Measurements from ENCODE around the gene THEMIS.

THEMIS gene

DNA sequence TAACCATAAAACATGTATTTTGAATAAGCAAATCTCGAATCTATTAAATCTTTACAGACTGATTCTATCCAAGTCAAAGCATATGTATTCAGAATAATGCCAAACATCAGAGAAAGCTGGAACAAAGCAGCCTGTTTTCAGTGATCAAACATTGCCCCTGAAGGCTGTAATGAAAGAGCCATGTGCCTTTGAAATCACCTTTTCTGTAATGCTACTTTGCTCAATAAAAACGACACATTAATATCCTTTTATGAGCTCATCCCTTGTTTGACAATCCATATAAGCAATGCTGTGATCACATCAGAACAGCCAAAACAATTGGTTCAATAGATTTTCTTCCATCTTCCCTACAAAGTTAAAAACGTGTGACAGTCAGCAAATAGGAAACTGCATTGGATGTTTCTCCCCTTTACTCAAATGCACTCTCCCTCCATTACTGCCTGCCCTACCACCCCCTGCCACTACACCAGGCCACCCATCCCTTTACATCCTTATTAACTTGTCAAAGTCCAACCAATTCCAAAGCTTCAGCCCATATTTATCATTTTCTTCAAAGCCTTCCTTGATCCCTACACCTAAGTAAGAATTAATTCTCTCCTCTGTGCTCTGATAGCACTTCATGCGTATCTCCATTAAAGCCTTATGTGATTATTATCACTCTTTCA lies 42.0 kb downstream of the THEMIS start:
- no peak for DNase-seq

DNA sequence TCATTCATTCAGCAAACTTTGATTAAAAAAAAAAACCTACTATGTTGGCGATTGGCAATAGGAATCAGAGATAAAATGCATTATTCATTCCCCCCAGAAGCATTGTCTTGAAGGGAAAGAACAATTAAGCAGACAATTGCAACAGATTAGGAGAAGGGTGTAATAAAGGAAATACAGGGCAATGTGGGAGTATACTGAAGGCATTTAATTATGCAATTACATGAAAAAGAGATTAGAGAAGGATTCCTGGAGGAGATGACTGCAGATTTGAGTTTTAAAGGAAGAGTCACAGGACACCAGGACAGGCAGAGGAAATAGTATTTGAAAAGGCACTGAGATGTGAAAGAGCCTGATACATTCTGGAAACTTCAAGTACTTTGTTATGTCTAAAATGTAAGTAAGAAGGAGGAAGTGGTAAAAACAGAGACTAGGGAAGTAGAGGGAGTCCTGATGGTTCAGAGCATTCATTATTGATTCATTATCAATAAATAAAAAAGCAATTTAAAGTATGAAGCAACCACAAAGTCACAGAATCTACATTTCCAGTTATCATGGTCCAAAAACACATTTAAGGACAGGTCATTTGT lies 43.7 kb downstream of the THEMIS start:
- no peak for DNase-seq

GRCh38 chr6:127855542-127856159 lies 45.2 kb downstream of the THEMIS start:
- DNase-seq = peak; percentile 20

DNA sequence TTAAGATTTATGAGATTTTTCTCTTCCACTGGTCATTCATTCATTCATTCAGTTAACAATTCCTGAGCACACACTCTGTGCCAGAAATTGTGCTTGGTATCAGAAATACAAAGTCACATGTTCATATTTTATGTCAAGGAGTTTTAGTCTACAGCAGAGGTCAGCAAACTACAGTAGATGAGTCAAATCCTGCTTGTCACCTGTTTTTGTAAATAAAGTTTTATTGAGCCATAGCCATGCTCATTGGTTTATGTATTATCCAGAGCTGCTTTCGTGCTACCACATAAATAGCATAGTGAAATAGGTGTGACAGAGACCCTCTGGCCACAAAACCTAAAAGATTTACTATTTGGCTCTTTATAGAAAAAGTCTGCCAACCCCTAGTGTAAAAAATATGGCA lies 46.8 kb downstream of the THEMIS start:
- DNase-seq = no peak

GRCh38 chr6:127851197-127851596 lies 49.7 kb downstream of the THEMIS start:
- no peak for DNase-seq

- DNase-seq = no peak
Observed at GRCh38 chr6:127845242-127845641, 55.6 kb downstream of the THEMIS start.

GRCh38 chr6:127844529-127844928 lies 56.3 kb downstream of the THEMIS start:
- DNase-seq = no peak

- no peak for DNase-seq
Observed at GRCh38 chr6:127843582-127843981, 57.3 kb downstream of the THEMIS start.

DNA sequence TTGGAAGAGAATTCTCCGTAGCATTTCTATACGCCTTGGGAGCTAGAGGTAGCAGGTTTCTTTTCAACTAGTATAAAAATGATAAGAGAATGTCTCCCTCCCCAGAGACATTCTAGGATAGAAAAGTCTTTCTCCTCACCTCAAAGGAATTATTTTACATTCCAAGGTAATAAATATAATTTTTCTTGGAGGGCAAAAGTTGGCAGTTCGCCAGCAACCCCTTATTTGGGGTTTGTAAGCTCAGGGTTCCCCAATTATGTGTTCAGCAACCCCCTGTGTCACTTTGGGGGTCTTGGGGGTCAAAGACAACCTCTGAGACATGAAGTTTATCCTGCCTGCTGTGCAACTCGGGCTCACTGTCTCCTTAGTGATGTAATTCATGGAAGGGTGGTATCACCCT lies 58.3 kb downstream of the THEMIS start:
- DNase-seq = no peak

GRCh38 chr6:127841811-127842210 lies 59.0 kb downstream of the THEMIS start:
- DNase-seq = no peak

DNA sequence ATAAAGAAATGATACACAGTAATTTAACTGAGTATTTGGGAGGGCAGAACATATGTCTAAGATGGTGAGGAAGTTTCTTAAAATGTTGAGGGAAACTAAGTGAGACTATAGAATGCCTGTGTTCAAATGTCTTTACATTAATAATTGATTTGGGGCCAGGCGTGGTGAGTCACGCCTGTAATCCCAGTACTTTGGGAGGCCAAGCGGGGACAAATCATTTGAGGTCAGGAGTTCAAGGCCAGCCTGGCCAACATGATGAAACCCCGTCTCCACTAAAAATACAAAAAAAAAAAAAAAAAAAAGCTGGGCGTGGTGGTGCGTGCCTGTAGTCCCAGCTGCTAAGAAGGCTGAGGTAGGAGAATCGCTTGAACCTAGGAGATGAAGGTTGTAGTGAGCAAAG lies 66.7 kb downstream of the THEMIS start:
- no peak for DNase-seq

DNA sequence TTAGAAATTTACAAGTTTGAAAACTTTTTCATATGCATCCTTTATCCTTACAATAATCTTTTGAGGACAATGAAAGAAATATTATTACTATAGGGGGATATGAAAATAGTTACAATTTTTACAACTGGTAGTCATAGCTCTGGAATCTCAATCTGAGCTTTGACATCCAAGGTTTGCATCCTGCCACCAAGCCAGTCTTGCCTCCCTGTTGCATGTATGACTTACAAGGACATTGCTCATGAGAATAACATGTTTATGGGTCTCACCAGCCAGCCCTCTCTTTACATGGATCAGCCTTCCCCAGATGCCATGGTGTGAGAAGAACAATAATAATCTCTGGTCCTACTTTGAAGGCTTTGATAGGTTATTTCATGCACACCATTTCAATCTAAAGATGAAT lies 67.5 kb downstream of the THEMIS start:
- DNase-seq = no peak

GRCh38 chr6:127832381-127832780 lies 68.5 kb downstream of the THEMIS start:
- no peak for DNase-seq

DNA sequence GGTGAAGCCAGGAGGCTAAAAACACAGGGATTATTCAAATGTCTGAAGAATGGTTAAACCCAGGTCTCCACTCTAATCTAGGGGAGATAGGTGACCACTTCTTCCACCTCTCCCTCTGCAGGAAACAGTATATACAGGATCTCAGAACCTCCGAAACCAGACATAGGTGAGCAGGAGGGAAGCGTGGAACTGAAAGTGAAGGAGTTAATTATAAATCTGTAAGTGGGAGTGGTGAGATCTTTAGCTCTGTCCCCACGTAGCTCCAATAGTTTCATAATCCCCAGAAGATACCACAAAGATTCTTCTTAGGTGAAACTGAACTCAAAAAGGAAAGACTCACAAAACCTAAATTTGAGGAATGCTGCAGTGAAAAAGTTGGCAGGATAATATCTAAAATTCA lies 76.8 kb downstream of the THEMIS start:
- DNase-seq = no peak

DNA sequence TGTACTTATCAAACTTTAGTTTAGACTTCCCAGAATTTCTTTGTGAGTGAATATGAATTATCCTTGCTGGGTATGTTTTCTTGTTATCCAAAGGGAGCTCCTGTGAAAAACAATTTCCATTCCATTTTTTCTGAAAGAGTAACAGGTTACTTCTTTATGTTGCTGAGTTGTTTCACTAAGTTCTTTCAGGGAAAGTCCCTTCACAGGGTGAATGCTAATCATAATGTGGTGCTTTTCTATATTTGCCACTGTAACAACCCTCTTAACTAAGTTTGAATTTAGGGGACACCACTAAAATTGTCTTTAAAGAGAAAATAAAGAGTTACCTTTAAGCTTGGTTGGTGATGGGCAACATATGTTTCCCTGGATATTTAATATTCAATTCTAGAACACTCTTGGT lies 79.4 kb downstream of the THEMIS start:
- no peak for DNase-seq

- DNase-seq = no peak
Observed at GRCh38 chr6:127818149-127818548, 82.7 kb downstream of the THEMIS start.

- no peak for DNase-seq
Observed at GRCh38 chr6:127816643-127817042, 84.2 kb downstream of the THEMIS start.

DNA sequence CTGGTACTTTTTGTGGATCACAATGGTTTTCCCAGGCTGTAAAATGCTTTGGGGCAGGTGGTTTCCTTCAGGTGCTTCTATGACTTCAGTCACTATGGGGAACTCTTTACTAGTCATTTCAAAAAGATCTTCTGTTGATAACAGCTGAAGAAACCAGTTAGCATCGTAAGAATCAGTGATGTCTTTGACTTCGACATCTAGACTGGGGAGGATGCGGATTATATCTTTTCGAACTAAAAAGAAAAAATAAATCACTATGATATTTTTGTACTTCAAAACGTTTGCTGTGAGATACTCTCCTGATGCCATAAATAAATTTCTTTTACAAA lies 87.2 kb downstream of the THEMIS start:
- DNase-seq = no peak

DNA sequence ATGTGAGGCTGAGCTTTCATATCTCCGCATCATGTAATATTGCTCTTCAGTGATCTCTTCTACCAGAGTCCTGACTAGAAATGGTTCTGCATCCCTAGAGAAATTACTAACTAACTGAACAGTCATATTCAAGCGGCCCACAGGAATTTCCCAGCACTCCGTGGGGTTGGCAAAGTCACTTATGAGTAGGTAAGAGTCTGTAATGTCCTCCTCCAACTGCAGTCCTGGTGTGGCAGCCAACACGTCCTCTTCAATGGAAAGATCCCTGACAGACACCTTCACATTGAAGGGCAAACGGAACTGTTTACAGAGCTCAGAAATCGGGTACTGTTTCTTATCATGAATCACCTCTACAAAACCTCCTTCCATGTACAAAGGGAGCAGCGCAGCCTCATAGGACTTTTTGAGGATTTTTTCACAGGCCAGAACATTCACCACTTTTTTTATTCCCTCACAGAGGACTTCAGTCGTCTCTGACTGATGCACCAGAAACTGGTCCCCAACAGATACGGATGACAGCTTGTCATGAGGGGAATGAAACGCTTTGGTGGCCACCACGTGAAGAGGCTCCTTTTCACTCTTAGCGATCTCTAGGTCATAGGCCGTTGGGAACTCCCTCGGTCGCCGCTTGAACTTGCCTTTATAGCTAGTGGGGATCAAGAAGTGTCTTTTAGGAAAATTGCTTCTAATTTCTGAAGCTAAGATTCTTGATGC lies 87.7 kb downstream of the THEMIS start:
- no peak for DNase-seq

GRCh38 chr6:127811900-127812570 lies 88.8 kb downstream of the THEMIS start:
- no peak for DNase-seq

GRCh38 chr6:127807806-127808517 lies 92.9 kb downstream of the THEMIS start:
- DNase-seq = no peak

- no peak for DNase-seq
Observed at GRCh38 chr6:127796713-127797112, 104.1 kb downstream of the THEMIS start.

GRCh38 chr6:127794405-127794804 lies 106.5 kb downstream of the THEMIS start:
- no peak for DNase-seq
